ENCODE measurements around the gene KAT6B. TPM values are rescaled to one million over a fixed set of nuclear protein-coding genes. Genes with fewer than 3 reads are reported as not detected.

The KAT6B gene
- total RNA-seq, 2 donors from 2014 or later: 25.3 to 39.1 TPM

DNA sequence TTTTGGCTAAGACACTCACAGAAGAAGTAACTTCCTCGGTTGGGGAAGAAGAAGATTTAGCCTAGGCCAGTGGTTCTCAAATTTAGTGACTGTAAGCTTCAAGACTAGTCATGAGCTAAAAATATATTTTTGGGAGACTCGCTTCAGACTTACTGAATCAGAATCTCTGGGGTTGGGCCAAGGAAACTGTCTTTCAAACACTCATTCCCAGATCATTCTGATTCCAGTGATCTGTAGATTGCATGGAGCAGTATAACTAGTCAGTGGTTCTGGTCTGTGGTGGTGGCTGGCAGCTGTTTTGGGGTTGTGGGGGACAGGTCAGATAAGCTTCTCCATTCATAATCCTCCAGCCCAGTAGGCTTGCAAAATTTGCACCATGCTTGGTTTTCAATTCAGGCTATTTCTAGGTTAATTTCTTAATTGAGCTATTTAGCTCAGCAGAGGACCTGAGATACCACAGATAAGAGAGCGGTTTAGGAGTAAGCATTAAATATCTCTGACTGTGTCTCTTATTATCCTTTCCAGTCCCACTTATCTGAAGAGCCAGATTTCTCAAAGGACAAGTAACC lies 3.8 kb upstream of the KAT6B start:
- TF ChIP-seq, protein P1, sequence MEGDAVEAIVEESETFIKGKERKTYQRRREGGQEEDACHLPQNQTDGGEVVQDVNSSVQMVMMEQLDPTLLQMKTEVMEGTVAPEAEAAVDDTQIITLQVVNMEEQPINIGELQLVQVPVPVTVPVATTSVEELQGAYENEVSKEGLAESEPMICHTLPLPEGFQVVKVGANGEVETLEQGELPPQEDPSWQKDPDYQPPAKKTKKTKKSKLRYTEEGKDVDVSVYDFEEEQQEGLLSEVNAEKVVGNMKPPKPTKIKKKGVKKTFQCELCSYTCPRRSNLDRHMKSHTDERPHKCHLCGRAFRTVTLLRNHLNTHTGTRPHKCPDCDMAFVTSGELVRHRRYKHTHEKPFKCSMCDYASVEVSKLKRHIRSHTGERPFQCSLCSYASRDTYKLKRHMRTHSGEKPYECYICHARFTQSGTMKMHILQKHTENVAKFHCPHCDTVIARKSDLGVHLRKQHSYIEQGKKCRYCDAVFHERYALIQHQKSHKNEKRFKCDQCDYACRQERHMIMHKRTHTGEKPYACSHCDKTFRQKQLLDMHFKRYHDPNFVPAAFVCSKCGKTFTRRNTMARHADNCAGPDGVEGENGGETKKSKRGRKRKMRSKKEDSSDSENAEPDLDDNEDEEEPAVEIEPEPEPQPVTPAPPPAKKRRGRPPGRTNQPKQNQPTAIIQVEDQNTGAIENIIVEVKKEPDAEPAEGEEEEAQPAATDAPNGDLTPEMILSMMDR (conservative IDR thresholded peaks at IDR 0.05): no peak
- Histone ChIP-seq H3K36me3 (ENCODE audit: control insufficient read depth, insufficient read depth, low read length) (no peaks in the 10 kb centered on the region), H3K27ac (ENCODE audit: low read depth, low read length) (no peak overlapping the region), H3K27me3 (ENCODE audit: control insufficient read depth, insufficient read depth, low read length, poor library complexity, severe bottlenecking) (no peaks in the 10 kb centered on the region), H3K9me3 (ENCODE audit: control insufficient read depth, low read length) (peaks cover under 1% of the 10 kb centered on the region), H3K9ac (ENCODE audit: extremely low read depth, low read length, poor library complexity, severe bottlenecking) (no peak overlapping the region), H3K4me1 (ENCODE audit: control insufficient read depth, insufficient read depth, low read length) (peaks cover 21% of the 10 kb centered on the region), H3K4me3 (ENCODE audit: low read length) (no peak overlapping the region)
- H3K9me3 Mint-ChIP-seq: peaks cover 1% of the 10 kb centered on the region
- DNase-seq: no peak
- no peak overlapping the region for H3K27ac Mint-ChIP-seq
- no peaks in the 10 kb centered on the region for H3K36me3 Mint-ChIP-seq (ENCODE audit: low read depth)
- no peaks in the 10 kb centered on the region for H3K27me3 Mint-ChIP-seq (ENCODE audit: insufficient read depth)
- H3K4me1 Mint-ChIP-seq: peaks cover 39% of the 10 kb centered on the region
- H3K4me3 Mint-ChIP-seq: peak overlapping the region; percentile 20
- 90 to 92% methylated on average over 2 to 3 of the region's 3 CpGs for WGBS, 2 experiments (ENCODE audit: insufficient coverage in 1 of 2, insufficient read length in 1 of 2)

- Mint-ChIP-seq H3K4me1 (peaks cover 39% of the 10 kb centered on the region), H3K9me3 (no peaks in the 10 kb centered on the region), H3K27me3 (ENCODE audit: insufficient read depth) (no peaks in the 10 kb centered on the region), H3K27ac (no peak overlapping the region), H3K4me3 (peak overlapping the region; percentile 78), H3K36me3 (ENCODE audit: low read depth) (no peaks in the 10 kb centered on the region)
- Histone ChIP-seq H3K9ac (ENCODE audit: extremely low read depth, low read length, poor library complexity, severe bottlenecking) (no peak overlapping the region), H3K4me1 (ENCODE audit: control insufficient read depth, insufficient read depth, low read length) (peaks cover 21% of the 10 kb centered on the region), H3K36me3 (ENCODE audit: control insufficient read depth, insufficient read depth, low read length) (no peaks in the 10 kb centered on the region), H3K27me3 (ENCODE audit: control insufficient read depth, insufficient read depth, low read length, poor library complexity, severe bottlenecking) (no peaks in the 10 kb centered on the region), H3K4me3 (ENCODE audit: low read length) (peak overlapping the region; percentile 82), H3K9me3 (ENCODE audit: control insufficient read depth, low read length) (no peaks in the 10 kb centered on the region), H3K27ac (ENCODE audit: low read depth, low read length) (no peak overlapping the region)
- 83 to 88% methylated on average over 1 to 3 of the region's 4 CpGs for WGBS, 2 experiments (ENCODE audit: insufficient coverage in 1 of 2, insufficient read length in 1 of 2)
- TF ChIP-seq, protein P1 (conservative IDR thresholded peaks at IDR 0.05): no peak
- no peak for DNase-seq
These were observed 2.6 kb upstream of the KAT6B start for GRCh38 chr10:74823791-74824183.

DNA sequence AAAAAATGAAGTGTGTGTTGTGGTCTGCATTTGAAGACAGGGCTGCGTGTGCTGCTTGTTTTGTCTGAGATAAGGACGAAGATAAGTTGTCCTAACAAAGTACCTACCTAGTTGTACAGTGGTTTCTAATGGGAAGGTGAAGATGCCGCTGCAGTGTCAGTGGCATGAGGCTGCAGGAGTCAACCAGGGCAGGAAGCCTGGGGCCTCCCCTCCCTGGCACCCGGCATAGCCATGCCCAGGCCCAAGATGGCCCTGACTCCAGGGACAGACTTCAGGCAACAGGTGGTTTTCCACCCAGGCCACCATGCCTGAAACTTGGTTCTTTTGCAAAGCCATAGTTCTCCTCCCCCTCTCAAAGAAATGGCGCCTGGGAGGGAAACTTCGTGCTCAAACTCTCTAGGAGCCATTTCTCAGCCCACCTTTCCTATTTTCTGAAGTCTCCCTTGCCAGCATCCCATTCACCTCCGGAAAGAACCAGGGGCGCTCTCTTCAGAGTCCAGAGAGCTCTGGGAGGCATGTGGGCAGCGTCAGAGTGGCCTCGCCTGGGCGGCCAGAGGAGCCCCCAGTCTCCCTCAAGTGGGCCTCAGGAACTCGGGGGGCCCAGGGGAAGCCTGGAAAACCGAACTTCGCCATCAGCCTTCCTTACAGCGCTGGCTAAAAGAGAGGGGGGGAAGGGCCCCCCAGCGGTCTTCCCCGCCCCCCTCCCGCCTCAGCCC lies 2.1 kb upstream of the KAT6B start:
- peak overlapping the region; percentile 48 for H3K27ac Mint-ChIP-seq
- peak; percentile 64 for DNase-seq
- Histone ChIP-seq H3K4me1 (ENCODE audit: control insufficient read depth, insufficient read depth, low read length) (peaks cover 21% of the 10 kb centered on the region), H3K36me3 (ENCODE audit: control insufficient read depth, insufficient read depth, low read length) (no peaks in the 10 kb centered on the region), H3K27ac (ENCODE audit: low read depth, low read length) (peak overlapping the region; percentile 3), H3K27me3 (ENCODE audit: control insufficient read depth, insufficient read depth, low read length, poor library complexity, severe bottlenecking) (no peaks in the 10 kb centered on the region), H3K9ac (ENCODE audit: extremely low read depth, low read length, poor library complexity, severe bottlenecking) (peak overlapping the region; percentile 30), H3K9me3 (ENCODE audit: control insufficient read depth, low read length) (no peaks in the 10 kb centered on the region), H3K4me3 (ENCODE audit: low read length) (peak overlapping the region; percentile 82)
- no peaks in the 10 kb centered on the region for H3K9me3 Mint-ChIP-seq
- peaks cover 39% of the 10 kb centered on the region for H3K4me1 Mint-ChIP-seq
- no peaks in the 10 kb centered on the region for H3K36me3 Mint-ChIP-seq (ENCODE audit: low read depth)
- 37 to 76% methylated on average over 6 to 18 of the region's 18 CpGs for WGBS, 2 experiments (ENCODE audit: insufficient coverage in 1 of 2, insufficient read length in 1 of 2)
- H3K27me3 Mint-ChIP-seq (ENCODE audit: insufficient read depth): no peaks in the 10 kb centered on the region
- peak overlapping the region; percentile 78 for H3K4me3 Mint-ChIP-seq
- TF ChIP-seq, protein P1 (conservative IDR thresholded peaks at IDR 0.05): no peak

Measured in endodermal cell (in vitro differentiated cells).